HG03571 (cell line): ENCODE data around the gene RIPOR3.
"Not testable (repeated sequence)": the region's sequence is repeated elsewhere in the genome, so short reads cannot be mapped to it uniquely, and the experiment has no call there.

ENCODE experiments used
- ATAC-seq: cut with Tn5 transposase; IDR thresholded peaks from one replicate; pipeline ENCODE4 v1.9.1; 2021; ENCODE audit not compliant: unreplicated experiment

RIPOR3 gene

DNA sequence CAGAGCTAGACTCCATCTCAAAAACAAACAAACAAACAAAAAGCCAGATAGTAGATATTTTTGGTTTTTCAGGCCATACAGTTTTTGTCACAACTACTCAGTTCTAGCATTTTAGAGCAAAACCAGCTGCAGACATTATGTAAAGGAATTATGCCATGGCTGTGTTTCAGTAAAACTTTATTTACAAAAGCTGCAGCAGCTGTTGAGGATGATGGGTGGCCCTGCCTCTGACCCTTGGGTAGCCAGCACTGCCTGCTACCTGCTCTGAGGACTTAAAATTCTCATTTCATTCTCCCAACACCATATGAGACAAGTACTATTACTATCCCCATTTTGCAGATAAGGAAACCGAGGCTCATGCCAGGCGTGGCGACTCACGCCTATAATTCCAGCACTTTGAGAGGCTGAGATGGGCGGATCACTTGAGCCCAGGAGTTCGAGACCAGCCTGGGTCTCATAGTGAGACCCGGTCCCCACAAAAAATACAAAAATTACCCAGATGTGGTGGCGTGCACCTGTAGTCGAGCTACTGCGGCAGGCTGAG lies 56.3 kb downstream of the RIPOR3 start:
- ATAC-seq: no peak

DNA sequence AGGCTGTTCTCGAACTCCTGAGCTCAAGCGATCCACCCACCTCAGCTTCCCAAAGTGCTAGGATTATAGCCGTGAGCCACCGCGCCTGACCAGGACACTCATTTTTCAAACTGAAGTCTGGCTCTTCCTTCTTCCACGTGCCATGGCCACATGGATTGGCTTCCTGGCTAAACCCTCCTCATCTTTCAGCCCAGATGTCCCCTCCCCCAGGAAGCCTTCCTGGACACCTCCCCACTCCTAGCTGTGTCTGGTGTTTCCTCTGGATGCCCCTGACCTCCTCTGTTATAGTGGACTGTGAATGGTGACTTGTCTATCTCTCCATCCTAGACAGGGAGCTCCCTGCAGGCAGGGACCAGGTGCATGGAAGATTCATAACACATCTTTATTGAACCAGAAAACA lies 57.2 kb downstream of the RIPOR3 start:
- ATAC-seq: no peak

DNA sequence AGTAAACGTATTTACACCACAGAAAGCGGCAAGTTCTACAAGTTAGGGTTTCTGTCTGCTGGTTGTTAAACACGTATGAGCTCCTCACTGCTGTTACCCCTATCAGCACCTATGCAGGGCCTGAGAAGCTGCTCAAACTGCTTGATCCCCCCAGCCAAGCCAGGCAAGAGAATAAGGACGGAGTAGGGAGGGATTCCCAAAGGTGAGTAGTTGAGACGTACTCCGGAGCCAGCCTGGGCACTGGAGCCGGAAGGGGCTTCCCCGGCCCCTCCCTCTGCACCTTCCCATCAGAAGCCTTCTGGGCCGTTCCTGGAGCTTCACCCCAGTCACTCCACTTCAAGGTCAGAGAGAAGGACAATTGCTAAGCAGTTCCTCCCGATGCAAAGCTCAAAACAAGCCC lies 58.0 kb downstream of the RIPOR3 start:
- no peak for ATAC-seq

DNA sequence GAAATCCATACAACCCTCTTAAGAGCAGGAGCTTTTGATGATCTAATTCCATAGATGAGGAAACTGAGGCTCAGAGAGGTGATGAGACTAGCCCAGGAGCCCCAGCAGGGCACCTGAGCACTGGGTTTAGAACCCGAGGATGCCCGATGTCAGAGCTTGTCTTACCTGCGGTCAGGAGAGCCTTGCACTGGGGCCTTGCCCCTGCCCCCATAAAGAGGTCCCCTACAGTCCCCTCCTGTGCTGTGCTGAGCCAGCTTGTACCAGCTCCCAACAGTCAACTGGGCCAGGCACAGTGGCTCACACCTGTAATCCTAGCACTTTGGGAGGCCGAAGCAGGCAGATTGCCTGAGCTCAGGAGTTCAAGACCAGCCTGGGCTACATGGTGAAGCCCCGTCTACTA lies 58.6 kb downstream of the RIPOR3 start:
- ATAC-seq: no peak

DNA sequence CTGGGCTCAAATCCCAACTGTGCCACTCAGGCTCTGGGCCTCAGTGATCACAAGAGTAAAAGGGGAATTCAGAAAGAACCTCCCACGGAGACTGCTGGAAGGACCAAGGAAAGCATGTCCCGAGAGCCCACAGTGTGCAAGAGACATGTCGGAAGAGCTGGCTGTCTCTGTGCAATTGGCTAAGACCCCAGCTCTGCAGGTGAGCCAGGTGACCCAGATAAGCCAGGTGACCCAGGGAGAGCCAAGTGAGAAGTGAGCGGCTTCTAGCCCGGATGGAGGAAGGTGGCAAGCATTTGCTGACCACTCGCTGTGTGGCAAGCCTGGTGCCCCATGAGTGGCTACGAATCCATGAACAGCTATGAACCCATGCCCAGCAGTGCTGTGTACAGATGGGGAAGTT lies 59.1 kb downstream of the RIPOR3 start:
- no peak for ATAC-seq

DNA sequence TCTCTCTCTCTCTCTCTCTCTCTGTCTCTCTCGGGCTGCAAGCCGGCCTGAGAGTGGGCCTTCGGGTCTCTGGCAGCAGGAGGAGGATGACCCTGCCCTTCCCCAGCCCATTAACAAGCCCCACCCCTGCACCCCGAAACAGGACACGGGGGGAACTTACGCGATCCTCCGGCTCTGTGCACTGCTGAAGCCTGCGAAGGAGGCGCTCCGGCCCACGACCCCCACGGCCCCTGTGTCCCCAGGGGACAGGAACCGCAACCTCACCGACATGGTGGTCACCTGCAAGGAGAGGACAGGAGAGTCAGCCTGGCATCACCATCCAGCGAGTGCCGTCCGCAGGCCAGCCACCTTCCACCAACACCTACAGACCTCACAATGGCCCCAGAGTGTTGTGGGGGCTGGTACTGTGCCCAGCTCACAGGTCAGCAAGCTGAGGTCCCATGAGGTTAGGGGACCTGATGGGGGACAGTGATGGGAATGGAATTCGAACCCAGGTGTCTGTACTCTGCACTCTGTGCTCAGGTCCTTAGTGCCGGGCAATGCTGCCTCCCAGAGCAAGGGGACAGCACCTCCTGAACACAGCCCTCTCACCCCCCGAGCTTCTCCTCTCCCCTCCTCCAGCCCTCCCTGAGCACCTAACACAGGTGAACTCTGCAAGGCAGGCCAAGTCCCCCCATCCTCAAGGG lies 60.6 kb downstream of the RIPOR3 start:
- ATAC-seq: no peak

DNA sequence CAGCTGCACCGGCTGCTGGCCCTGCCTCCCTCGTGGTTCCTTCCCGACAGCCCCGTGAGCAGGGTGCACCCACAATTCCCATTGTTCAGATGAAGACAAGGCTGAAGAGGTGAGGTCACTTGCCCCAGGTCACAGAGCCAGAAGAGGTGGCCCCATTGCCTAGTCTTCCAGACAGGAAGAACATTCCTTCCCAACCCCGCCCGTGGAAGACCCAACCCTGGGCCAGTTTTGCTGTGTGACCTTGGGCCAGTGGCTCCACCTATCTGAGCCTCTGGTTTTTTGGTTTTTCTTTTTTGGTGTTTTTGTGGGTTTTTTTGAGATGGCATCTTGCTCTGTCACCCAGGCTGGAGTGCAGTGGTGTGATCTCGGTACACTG lies 61.7 kb downstream of the RIPOR3 start:
- no peak for ATAC-seq

DNA sequence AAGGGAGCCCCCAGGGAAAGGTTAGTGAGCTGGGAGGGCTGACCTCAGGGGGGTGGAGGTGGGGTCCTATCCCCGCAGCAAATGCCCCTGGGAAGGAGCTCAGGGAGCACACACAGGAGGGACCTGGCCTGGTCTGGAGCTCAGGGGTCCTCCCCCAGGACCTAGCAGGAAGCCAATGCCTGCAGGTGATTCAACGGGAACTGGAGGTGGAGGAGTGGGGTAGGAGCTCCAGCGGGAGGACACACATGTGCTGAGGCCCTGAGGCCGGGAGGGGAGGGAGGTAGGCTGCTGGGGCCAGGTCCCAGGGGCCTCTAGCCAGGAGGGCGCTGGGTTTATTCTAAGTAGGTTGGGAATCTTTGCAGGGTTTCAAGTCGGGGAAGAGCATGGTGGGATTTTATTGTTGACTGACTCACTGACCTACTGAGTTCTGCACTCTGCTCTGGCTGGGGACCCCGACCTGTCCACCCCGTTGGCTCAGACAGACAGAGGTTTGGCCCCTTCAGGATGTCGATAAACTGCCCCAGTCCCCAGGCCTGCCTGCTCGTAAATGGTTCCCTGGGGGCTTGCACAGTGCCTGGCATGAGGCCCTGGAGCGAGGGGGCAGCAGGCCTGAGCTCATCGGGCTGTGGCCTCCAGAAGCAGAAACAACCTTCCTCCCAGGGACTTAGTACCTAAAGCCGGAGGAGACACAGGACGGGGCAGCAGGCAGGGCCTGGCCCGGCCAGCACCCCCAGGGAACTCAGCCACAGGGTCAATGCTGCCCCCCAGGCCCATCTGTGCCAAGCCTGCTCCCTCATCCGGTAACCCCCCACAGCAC lies 62.3 kb downstream of the RIPOR3 start:
- no peak for ATAC-seq

DNA sequence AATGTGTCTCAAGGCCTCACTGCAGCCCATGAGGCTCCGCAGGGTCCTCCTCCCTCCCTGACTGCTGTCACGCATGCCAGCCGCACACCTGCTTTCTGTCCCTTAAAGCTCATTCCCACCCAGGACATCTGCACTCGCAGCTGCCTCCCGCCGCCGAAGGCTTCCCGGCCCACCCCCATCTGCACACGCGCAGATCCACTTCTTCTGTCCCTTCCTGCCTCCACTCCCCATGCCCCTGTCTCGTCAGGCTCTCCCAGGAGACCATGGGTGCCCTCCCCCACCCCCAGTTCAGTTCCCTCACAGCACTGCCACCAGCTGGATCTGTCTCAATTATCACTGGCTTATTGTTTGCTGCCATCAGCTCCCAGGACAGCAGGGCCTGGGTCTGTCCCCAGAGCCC lies 63.0 kb downstream of the RIPOR3 start:
- ATAC-seq: no peak

DNA sequence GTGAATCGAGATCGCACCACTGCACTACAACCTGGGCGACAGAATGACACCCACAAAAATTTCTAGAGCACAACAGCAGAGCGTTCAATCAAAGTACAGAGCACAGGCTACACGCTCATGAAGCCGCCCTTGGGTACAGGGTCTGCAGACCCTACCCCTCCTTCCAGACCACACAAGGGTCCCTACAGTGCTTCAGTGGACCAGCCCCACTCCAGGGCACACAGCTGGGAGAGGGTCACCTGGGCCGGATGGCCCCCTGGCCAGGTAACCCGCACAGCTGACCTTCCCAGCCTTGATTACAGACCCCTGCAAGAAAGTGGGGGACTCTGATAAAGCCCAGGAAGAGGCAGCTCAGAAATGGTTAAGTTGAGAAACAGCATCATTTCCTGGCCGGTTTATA lies 63.6 kb downstream of the RIPOR3 start:
- no peak for ATAC-seq

DNA sequence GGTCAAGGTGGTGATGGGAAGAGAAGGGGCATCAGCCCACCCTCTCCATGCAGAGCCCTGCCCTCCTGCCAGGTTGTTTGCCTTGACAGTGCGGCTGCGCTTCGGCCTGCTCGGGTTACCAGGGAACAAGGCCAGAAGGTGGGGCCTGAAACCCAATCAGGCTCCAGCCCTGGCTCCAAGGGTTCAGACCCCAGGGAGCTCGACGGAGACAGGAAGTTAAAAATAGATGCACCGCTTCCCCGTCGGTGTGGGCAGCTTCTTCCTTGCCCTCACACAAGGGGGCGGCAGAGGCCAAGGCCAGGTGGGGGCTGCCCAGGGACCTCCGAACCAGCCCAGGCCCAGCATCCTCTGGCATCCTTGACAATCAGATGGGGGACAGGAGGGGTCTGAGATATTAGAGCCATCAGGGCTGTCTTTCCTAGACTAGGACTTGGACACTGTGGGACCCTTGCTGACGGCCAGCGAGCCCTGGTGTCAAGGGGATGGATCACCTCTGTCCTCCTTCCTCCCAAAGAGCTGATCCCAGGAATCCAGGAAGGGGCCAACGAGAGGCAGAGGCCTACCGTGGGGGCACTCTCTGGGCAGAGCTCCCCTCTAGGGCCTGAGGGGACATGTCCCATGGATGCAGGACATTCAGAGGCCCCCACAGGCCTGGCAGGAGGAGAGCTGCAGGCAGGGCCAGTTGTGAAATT lies 65.2 kb downstream of the RIPOR3 start:
- no peak for ATAC-seq

DNA sequence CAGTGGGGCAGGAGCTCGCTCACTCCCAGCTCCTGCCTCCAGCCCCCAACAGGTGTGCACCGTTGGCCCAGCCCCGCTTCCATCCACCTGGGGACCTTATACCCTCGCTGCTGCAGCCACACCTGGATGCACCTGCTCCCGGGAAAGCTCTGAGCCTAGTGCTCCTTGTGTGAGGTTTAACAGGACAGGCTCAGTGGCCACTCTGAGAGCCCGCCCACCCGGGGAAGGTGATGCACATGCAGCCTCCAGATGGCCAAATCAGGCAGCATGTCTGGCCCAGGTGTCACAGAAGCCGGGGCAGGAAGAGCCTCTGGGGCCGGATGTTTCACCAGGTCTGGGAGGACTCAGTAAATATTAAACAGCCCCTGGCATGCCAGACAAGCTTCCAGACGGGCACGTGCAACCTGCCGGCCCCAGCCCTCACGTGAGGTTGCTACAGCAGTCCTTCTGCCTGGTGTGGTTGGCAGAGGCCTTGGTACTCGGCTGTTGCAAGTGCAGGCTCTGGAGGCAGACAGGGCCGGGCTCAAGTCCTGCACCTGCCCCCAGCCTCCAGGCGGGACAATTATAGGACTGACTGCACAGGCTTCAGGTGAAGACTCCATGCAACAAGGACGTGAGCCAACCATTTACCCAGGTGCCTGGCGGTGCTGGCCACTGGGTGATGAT lies 66.9 kb downstream of the RIPOR3 start:
- ATAC-seq: no peak

DNA sequence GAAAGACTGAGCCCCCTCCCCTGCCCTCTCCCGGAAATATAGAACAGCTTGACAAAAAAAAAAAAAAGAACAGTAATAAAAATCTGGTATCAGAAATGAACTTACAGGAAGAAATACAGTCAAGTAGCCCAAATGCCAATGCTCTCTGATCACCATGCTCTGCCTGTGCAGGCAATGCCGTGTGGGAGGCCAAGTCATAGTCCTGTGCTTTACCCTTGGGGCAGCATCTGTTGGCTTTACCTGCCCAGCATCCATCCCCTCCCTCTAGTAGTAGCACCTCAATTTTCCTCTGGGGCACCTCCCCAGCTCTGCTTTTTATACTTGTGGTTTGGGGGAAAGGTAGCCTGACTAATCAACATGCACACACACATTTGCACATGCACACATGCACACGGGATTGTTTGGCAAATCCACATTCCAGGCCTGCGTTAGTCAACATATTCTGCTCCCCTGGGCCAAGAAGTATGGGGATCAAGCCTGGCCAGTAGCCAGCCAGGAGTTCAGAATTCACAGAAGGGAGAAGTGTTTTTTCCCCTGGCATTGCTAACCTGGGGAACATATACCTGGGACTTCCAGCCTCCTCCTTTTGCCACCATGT lies 70.2 kb downstream of the RIPOR3 start:
- no peak for ATAC-seq

DNA sequence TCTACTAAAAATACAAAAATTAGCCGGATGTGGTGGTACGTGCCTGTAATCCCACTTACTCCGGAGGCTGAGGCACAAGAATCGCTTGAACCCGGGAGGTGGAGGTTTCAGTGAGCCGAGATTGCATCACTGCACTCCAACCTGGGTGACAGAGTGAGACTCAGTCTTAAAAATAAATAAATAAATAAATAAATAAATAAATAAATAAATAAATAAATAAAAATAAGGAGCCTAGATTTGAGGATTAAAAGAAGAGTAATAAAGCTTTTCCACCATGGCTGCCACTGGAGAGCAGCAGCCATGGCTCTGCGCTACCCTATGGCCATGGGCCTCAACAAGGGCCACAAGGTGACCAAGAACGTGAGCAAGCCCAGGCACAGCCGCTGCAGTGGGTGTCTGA lies 70.9 kb downstream of the RIPOR3 start:
- ATAC-seq: not testable (repeated sequence)

DNA sequence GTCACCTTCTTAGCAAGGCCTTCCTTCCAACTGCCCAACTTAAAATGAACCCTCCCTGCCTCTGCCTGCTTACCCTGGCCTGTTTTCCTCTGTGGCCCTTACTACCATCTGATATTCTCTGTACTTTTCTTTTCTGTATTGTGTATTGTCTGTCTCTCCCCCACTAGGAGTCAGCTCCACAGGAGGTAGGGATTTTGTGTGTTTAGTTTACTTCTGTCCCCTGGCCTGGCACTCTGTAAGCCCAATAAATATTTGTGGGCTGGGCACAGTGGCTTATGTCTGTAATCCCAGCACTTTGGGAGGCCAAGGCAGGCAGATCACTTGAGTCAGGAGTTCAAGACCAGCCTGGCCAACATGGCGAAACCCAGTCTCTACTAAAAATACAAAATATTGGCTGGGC lies 72.8 kb downstream of the RIPOR3 start:
- no peak for ATAC-seq

DNA sequence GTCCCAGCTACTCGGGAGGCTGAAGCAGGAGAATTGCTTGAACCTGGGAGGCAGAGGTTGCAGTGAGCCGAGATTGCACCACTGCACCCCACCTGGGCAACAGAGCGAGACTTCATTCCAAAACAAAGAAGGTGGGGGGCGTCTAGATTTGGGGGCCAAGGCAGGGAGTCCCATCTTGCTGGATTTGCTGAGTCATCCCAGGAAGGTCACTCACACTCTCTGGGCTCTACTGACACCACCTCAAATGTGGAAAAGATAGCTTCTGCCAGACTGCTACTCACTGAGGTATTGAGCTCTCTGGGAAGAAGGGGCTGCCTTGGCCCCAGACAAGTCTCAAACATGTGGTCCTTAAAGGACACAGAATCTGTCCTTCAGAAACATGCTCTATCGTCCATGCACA lies 74.3 kb downstream of the RIPOR3 start:
- no peak for ATAC-seq

DNA sequence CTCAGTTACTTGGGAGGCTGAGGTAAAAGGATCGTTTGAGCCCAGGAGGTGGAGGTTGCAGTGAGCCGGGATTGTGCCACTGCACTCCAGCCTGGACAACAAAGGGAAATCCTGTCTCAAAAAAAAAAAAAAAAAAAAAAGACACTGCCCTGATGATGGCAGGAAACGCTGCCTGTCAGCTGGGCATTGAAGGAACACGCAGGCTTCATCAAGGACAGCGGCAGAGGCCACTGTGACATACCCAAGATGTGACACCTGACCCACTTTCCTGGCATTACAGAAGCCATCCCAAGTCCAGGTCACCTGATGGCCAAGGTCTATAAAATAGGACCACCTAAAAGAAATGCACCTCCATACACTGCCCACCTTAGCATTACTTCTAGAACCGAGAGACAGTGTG lies 75.9 kb downstream of the RIPOR3 start:
- ATAC-seq: no peak

DNA sequence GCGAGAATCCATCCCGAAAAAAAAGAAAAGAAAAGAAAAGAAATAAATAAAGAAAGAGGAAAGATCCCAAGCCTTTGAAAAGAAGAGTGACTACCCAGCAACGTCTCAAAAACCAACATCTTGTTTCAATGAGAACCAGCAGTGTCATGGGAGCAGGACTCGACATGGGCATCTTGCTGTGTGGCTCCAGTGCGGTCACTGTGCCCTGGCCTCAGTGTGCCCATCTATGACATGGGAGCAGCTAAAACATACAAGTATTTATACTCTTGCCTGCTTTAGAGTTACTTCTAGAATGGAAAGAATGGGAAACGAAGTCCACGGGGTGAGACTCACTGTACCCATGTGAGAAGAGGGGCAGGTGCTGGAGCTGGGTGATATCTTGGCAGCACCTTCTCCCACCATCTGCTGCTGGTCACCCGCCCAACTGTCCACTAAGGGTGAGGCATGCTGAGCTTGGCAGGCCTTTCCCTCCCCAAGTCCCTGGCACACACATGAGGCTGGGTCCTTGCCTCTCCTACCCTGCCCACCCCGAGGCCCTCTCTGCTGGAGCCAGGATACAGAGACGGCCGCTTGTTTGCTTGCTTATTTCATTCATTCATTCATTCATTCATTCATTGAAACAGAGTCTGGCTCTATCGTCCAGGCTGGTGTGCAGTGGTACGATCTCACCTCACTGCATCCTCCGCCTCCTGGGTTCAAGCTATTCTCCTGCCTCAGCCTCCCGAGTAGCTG lies 77.7 kb downstream of the RIPOR3 start:
- ATAC-seq: no peak

DNA sequence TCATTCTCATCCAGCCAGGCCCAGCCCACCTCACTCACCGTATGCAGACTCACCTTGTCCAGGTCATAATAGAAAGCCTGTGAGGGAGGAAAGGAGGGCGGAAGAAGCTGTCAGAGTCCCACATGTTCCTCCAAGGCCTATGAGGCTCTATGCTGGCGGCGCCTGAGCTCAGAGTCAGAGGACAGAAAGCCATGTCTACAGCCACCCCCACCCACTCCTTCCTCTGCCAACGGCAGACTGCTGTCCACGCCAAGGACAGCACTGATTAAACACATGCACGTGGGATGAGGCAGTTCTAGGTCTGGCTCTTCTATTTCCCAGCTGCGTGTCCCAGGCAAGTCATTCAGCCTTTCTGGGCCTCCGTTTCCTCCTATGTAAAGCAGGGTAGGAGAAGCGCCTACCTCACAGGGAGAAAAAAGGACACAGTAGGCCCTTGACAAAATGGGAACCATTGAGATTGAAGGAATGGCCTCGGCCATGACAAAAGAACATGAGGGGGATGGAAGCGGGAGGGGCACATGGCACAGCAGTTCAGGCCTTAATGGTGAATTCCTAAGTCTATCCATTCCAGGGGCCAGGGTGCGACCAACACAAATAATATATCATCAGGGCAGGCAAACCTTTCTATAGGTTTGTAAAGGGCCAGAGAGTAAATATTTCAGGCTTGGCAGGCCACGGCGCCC lies 80.1 kb downstream of the RIPOR3 start:
- no peak for ATAC-seq
